Endothelial cell of umbilical vein (primary cell): ENCODE results near the gene AK9.

Source experiments
- CTCF ChIP-seq, 2 donors: IDR thresholded peaks; 1 replicate in 1 of 2; 2 replicates in 1 of 2; pipeline ENCODE4 v1.5.1; 2011; ENCODE audit warnings: low read length in 2 of 2, mild to moderate bottlenecking in 2 of 2, moderate library complexity in 2 of 2, control low read depth in 1 of 2, inconsistent platforms in 1 of 2, low read depth in 1 of 2; ENCODE audit not compliant: insufficient read depth in 1 of 2; ENCODE audit errors: extremely low read depth in 1 of 2
- EZH2 ChIP-seq: IDR thresholded peaks from 2 replicates; pipeline ENCODE4 v1.6.1; 2012; ENCODE audit warnings: borderline replicate concordance, low read depth, mild to moderate bottlenecking, moderate library complexity, low read length, inconsistent platforms; ENCODE audit not compliant: severe bottlenecking
- FOS ChIP-seq: IDR thresholded peaks from 2 replicates; pipeline ENCODE4 v1.6.1; 2011; ENCODE audit warnings: mild to moderate bottlenecking, low read length, moderate library complexity, borderline replicate concordance; ENCODE audit not compliant: insufficient read depth
- JUN ChIP-seq: IDR thresholded peaks from 2 replicates; pipeline ENCODE4 v1.6.1; 2011; ENCODE audit warnings: borderline replicate concordance, low read depth; ENCODE audit not compliant: insufficient read length, insufficient read depth
- MYC ChIP-seq: IDR thresholded peaks from one replicate; pipeline ENCODE4 v1.6.1; 2011; ENCODE audit warnings: mild to moderate bottlenecking, low read depth, low read length
- POLR2A ChIP-seq: IDR thresholded peaks from 2 replicates; pipeline ENCODE4 v1.6.1; 2012; ENCODE audit warnings: low read depth, mild to moderate bottlenecking, control low read depth, low read length

DNA sequence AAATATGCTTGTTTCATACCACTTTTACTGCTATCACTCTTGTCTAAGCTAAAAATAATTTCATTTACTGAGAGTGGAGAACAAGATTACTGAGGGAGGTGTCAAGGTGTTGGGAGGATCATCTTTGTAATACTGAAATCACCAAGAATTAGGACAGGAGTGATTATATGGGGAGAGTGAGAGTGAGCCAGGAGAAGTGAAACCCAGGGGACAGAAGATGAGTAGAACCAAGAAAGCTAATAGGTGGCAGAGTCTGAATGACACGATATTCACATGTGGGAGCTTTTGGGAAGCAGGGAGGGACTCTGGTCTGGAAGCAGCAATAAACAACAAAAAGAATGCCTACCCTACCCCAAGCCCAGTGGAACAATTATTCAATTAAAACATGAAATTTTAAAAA lies 58.6 kb downstream of the AK9 start:
- TF ChIP-seq EZH2 = no peak
- TF ChIP-seq POLR2A = no peak
- no peak for TF ChIP-seq CTCF (IDR thresholded peaks at IDR 0.05; ENCODE audit: extremely low read depth in 1 of 2, insufficient read depth in 1 of 2, low read depth in 1 of 2, low read length in 2 of 2)
- no peak for TF ChIP-seq MYC
- no peak for TF ChIP-seq FOS
- TF ChIP-seq JUN = no peak
